SKM-1 (cell line): ENCODE measurements around the gene OR4M1.
"Not testable (repeated sequence)": the region's sequence is repeated elsewhere in the genome, so short reads cannot be mapped to it uniquely, and the experiment has no call there.

Source experiments
- DNase-seq: peaks from one replicate; lab custom pipeline; 2025; ENCODE audit not compliant: unreplicated experiment; lab: John Stamatoyannopoulos, UW

Gene OR4M1, protein sequence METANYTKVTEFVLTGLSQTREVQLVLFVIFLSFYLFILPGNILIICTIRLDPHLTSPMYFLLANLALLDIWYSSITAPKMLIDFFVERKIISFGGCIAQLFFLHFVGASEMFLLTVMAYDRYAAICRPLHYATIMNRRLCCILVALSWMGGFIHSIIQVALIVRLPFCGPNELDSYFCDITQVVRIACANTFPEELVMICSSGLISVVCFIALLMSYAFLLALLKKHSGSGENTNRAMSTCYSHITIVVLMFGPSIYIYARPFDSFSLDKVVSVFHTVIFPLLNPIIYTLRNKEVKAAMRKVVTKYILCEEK

DNA sequence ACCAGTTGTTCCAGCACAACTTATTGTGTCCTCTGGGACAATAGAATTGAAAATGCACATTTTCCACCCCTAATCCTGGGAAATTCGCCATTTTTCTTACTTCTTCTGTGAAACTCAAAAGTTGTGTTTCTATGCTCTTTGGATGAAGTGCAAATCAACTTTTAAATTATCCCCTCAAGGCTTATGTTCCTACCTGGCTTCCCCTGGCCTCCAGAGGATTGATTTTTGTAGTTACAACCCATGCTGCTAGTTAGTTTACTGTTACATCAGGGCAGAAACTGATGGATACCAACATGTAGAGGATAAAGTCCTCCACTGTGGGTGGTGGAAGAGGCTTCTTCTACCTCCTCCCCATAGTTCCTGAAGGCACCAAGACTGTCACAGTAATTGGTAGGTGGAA lies at the start of gene OR4M1:
TSS of gene OR4M1 (plus strand) at position 301 of the 400 bp plus-strand sequence. CDS start 6,819 bp downstream, outside the sequence.
- DNase-seq, result not testable (repeated sequence)

DNA sequence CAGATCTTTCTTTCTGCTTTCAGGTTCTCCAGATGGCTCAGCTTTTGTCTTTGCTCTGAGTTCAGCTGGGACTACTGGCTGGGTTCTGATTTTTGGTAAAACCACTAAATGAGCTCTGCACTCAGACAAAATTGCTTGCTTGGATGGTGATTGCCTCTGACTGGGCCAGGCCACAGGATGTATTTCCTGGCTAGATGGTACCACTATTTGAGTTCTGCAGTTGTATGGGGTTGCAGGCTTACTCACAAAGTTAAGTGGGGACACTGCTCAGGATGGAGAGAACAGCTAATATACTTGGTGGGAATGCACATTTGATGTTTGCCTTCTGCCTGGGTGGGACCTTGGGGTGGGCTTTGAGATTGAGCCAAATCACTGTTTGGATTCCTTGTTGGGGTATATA lies 43.9 kb upstream of the OR4M1 start:
- no peak for DNase-seq

DNA sequence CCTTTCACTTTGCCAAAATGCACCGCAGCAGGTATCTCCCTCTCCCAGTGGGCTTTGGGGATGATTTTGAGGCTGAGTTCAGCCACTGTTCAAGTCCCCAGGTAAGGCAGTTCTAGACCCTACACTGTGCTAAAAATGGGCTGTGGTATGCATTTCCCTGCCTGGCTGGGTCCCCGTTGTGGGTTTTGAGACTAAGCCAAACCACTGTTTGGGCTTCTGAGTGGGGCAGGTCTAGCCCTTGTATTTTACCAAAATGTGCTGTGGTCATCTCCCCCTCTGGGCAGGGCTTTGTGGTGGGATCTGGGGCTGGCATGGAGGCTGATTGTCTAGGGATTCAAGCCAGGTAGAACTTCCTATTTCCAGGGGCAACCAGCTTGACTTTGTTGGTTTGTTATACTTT lies 43.5 kb upstream of the OR4M1 start:
- no peak for DNase-seq

DNA sequence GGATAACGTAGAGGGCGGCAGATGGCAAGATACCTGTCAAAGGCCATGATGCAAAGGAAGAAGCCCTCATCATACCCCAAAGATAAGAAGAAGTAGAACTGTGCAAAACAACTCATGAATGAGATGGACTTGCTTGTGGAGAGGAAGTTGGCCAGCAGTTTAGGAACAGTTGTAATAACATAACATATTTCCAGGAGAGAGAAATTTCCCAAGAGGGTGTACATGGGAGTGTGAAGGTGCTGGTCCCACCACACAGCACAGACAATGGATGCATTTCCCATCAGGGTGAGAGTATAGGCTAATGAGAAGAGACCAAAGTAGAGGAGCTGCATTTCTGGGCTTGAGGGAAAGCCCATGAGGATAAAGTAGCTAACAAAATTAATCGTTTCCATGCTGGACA lies 39.4 kb upstream of the OR4M1 start:
- not testable (repeated sequence) for DNase-seq

DNA sequence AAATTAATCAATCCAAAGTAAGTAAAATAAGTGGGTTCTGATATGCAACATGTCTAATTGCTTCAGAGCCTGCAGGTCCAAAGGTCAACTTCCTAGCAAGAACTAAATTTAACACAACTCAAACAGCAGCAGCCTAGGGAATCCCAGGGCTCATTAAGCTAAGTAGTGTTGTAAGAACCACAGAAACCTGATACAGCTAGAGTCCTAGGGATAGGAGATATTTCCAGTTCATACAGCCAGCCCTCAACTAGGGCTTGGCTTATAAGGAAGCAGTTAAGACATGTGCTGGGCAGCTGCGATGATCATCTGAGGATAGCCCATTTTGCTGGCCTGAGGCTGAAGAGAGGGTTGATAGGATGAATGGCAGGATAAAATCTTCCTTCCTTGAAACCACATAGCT lies 30.0 kb upstream of the OR4M1 start, which contains the start of gene OR4Q3:
TSS of gene OR4Q3 (plus strand) at position 316 of the 400 bp plus-strand sequence.
- DNase-seq, result no peak

DNA sequence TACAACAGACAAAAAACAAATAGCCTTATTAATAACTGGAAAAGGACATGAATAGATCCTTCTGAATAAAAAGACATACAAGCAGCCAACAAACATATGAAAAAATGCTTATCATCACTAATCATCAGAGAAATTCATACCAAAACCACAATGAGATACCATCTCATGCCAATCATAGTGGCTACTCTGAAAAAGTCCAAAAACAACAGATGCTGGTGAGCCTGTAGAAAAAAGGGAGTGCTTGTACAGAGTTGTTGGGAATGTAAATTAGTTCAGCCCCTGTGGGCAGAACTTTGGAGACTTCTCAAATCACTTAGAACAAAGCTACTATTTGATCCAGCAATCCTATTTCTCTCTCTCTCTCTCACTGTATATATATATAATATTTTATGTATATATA lies 21.0 kb upstream of the OR4M1 start:
- DNase-seq, result not testable (repeated sequence)

DNA sequence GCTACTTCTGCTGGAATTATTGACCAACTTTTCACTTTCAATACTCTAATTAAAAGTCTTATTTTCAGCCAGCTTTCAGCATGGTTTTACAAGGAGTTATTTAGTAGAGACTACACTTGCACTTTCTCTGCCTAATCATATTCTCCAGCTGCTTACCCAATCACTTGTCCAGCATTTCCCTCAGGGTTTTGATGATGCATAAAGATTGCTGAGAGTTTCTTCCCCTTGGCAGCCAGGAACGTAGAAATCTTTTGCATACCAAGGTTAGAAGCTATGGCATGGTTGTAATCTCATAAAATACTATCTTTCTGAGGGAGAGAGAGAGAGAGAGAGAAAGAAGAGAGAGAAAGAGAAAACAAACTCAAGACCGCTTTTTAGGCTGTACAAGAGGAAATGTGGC lies 19.1 kb upstream of the OR4M1 start:
- no peak for DNase-seq

DNA sequence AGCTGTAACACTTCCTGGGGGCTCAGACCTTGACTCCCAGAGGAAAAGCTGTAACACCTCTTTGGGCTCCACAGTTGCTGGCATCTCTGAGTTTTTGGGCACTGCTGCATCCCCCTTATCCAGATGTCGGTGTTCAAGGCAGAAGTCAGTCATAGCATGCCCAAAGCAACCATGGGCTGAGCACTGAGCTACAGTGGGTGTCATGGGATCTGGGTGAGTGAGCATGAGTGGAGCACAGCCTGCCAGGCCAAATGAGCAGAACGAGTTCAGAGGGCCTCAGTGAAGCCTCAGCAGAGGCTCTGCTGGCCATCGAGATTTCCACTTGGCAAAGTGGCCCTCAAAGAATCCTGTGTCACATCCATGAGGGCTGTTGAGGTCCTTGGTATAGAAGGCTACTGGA lies 1.8 kb upstream of the OR4M1 start:
- not testable (repeated sequence) for DNase-seq

DNA sequence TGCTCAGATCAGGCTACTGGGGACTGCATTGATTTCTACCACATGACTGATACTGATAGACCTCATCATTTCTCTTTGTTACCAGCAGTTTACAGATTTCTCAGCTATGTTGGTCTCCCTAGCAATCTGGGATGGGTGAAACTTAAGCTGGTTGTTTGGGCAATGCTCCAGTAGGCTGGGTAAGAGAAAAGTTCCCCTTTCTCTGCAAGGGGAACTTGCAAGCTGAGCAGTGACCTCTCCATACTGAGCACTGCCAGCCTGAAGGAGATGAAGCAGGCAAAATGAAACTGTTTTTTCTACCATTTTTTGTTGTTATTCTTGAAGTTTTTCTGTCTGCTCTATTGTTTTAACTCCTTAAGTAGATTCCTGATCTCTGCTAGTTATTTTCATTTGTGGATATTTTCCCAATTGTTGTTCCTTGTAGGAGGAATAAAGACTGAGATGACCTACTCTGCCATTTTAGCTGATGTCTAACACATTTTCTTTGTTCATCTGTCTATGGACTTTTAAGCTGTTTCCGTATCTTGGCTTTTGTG lies 1.3 kb upstream of the OR4M1 start:
- peak; percentile 2 for DNase-seq

DNA sequence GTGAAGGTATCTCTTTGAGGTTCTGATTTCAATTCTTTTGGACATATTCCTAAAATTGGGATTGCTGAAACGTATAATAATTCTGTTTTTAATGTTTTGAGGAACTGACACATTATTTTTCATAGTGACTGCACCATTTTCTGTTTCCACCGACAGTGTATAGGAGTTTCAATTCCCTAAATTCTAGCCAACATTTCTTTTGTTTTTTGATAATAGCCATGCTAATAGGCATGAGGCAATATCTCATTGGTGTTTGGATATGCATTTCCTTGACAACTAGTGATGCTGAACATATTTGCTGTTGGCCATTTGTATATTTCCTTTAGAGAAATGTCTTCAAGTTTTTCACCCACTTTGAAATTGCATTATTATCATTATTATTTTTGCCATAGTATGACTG lies 850 bp upstream of the OR4M1 start:
- not testable (repeated sequence) for DNase-seq

DNA sequence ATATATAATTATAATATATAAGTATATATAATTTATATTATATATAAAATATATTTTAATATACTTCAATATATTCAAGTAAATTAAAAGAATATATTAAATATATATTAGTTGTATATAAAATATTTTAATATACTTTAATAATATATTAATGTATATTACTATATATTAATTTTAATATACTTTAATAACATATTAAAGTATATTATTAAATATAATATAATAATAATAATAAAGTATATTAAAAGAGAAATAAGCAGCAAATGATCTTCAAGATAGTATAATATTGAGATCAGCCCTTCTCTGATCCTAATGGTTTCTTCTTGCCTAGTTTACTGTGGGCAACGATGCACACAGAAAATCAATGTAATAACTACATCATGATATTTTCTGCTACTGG lies 2.3 kb downstream of the OR4M1 start:
- DNase-seq, result no peak

DNA sequence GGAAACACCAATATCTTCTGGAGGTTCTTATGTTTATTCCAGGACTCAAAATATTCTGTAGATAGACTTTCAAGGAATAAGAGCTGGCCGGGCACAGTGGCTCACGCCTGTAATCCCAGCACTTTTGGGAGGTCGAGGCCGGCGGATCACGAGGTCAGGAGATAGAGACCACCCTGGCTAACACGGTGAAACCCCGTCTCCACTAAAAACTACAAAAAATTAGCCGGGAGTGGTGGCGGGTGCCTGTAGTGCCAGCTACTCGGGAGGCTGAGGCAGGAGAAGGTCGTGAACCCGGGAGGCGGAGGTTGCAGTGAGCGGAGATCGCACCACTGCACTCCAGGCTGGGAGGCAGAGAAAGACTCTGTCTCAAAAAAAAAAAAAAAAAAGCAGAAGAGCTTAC lies 12.5 kb downstream of the OR4M1 start:
- not testable (repeated sequence) for DNase-seq

DNA sequence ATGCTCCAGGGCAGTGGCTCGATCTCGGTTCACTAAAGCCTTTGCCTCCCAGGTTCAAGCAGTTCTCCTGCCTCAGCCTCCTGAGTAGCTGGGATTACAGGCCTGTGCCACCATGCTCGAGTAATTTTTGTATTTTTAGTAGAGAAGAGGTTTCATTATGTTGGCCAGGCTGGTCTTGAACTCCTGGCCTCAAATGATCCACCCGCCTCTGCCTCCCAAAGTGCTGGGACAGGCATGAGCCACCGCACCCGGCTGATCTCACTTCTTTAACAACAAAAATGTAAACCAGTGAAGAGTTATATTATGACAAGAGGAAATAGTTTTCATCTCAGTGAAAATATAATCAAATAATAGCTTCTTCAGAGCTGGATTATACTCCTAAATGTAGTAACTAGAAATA lies 14.0 kb downstream of the OR4M1 start:
- not testable (repeated sequence) for DNase-seq

DNA sequence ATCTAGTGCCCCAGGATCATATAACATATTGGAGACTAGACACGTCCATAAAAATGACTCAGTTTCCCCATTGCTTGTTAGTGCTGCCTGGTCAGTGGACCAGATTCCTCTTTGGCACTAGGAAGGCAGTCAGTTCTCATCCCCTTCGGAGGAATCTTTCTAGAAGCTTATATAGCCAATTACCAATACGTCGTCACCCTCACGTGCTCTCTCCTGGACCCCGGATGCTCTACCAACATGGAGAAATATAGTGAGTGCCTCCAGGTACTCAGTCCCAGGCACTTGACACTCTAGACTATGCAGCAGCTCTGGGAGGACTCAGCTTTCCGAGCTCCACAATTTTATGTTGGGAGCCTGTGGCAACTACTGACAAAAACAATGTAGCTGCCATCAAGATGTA lies 14.8 kb downstream of the OR4M1 start:
- DNase-seq, result not testable (repeated sequence)

DNA sequence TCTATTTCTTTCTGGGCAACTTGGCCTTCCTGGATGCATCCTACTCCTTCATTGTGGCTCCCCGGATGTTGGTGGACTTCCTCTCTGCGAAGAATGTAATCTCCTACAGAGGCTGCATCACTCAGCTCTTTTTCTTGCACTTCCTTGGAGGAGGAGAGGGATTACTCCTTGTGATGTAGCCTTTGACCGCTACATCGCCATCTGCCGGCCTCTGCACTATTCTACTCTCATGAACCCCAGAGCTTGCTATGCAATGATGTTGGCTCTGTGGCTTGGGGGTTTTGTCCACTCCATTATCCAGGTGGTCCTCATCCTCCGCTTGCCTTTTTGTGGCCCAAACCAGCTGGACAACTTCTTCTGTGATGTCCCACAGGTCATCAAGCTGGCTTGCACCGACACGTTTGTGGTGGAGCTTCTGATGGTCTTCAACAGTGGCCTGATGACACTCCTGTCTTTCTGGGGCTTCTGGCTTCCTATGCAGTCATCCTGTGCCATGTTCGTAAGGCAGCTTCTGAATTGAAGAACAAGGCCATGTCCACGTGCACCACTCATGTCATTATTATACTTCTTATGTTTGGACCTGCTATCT lies 23.3 kb downstream of the OR4M1 start:
- not testable (repeated sequence) for DNase-seq

DNA sequence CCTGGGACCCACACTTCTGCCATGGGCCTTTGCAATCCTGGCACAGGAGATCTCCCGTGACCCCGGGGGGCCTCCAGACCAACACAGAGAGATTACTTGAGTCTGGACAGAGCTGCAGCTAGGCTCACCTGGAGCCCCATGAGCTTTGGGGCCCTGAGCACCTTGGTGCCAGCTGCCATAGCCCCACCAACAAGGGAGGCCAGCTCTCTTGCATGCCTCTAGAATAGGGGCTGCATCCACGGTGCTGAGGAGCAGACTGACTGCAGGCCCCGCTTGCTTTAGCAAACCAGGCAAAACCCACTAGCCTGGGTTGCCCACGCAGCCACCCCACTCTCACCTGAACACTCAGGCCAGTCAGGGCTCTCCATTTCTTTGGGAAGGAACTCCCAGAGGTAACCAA lies 26.6 kb downstream of the OR4M1 start:
- DNase-seq, result no peak

DNA sequence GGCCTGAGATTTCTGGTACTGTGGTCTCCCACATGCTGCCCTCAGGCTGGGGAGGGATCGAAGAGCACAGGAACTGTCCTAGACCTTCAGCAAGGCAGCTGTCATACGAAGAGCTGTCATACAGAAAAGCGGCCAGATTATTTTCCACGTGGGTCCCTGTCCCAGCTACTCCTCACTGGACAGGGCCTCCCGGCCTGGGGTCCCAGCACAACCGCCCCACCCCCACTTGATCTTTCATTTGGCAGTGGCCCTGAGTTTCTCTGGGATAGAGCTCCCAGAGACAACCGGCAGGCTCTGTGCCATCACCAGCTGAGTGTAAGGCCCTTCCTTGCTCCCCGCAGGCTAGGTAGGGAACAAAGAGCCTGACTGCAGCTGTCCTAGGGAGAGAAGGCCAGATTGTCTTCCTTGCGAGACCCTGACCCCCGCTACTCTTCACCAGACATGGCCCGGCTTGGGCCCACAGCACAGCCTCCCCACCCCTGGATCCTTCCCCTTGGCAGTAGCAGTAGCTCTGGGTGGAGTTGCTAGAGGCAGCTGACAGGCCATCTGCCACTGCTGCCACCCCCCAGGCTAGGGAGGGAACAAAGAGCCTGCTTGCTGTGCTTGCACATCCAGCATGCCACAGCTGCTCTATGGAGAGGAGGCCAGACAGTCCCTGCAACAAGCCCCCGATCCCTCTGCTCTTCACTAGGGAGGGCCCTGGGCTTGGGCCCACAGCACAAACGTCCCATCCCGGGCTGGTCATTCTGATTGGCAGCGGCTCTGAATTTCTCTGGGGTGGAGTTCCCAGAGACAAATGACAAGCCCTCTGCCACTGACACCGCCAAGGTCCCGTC lies 27.2 kb downstream of the OR4M1 start:
- DNase-seq, result no peak

DNA sequence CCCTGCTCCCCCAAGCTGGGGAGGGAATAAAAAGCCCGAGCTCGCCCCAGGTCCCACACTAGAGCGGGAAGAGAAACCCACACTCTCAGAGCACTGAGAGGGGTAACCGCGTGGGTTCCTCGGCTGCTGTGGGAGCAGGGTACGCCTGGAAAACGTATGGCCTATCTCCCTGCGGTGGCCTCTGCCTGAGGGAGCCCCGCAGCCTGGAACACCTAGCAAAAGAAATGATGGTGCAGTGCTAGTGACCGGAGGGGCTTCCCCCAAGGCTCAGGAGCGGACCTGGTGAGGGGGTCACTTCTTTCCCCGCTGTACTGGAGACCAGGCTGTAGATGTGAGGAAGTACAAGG lies 27.8 kb downstream of the OR4M1 start:
- DNase-seq, result no peak

DNA sequence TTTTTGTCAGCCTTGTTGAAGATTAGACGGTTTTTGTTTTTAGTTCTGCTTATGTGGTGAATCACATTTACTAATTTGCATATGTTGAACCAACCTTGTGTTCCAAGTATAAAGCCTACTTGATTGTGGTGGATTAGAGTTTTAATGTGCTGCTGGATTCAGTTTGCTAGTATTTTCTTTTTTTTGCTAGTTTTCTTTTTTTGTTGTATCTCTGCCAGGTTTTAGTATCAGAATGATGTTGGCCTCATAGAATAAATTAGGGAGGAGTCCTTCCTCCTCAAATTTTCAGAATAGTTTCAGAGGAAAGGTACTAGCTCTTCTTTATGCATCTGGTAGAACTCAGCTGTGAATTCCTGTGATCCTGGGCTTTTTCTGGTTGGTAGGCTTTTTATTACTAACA lies 30.2 kb downstream of the OR4M1 start, which contains the start of gene OR4N2:
TSS of gene OR4N2 (plus strand) at position 301 of the 400 bp plus-strand sequence. CDS start 23,679 bp downstream, outside the sequence.
- not testable (repeated sequence) for DNase-seq

DNA sequence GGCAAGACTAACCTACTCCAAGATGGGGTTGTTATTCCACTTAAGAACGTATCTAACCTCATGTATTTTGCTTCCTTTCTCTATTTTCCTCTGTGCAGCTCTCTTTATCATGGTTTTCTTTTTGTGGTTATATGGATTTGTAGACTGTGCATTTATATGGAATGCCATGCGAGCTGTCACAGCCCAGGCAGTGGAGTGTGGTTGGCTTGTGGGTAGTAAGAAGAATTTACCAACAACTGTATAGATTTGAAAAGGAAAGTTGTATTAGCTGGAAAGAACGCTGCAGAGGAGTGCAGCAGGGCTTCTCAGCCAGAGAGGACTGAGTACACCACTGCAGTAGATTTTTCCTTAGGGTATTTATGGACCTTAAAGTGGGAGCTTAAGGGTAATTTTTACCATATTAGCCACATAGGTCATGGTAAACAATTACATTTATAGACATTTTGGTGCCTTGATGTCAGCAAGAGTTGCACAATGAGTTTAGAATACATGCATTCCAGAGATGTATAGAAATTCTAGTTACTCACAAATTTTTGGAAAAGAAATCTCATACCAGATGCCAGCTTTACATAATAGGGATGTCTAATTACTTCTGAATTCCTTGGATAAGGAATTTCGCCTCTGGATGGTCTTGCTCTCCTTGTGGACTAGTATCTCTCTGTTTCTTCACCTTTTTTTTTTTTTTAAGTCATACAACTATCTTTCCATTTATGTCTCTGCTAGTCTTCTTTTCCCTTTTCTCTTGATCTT lies 40.0 kb downstream of the OR4M1 start:
- DNase-seq, result not testable (repeated sequence)

DNA sequence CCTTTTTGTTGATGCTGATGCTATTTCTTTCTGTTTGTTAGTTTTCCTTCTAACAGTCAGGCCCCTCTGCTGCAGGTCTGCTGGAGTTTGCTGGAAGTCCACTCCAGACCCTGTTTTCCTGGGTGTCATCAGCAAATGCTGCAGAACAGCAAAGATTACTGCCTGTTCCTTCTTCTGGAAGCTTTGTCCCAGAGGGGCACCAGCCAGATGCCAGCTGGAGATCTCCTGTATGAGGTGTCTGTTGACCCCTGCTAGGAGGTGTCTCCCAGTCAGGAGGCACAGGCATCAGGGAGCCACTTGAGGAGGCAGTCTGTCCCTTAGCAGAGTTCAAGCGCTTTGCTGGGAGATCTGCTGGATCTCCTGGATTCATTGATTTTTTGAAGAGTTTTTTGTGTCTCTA lies 46.6 kb downstream of the OR4M1 start:
- DNase-seq, result not testable (repeated sequence)
